ENCODE results near the gene CCDC141. TPM values are rescaled to one million over a fixed set of nuclear protein-coding genes. Genes with fewer than 3 reads are reported as not detected.

The CCDC141 gene
- polyA plus RNA-seq, 1 donor from 2014 or later, result 0.27 TPM

DNA sequence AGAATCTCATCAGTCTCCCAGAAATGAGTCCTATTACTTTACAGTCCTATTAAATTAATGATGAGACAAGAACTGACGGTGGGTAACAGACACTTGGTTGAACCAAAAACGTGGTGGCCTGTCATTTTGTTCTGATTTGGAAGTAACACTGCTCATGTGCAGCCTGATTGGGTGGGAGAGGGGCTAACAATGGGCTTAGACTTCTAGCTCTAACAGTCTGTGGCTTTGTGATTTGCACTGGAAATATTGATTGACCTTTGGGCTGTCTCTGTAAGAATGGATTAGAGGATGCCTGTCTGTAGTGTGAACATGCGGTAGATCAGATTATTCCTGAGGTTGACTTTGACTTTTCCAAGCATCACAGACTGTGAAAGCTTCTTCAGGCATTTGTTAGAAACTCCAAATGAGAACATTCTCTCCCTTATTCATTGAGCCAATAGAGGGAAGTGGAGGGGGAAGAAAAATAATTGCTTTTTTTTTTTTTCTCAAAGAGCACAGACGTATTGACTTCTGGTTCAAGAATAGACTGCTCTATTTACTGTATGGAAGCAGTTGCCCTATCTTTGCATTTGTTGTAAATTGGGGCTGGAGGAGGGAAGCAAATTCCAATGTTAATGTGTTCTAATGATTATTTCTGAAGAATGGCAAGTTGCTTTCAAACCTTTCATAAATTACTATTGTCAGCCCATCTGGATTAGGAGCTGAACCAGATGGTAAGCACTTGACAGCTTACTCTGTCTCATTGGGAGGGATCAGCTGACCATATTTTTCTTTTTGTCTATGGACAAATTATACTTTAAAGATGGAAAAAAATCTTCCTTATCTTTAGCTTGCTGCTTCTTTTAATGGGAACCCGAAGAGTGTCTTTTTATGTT lies 156.9 kb downstream of the CCDC141 start:
- H3K4me3 ChIP-seq (ENCODE audit: low read length), result no peak overlapping the region
- H3K27ac ChIP-seq (ENCODE audit: low read length), result no peak overlapping the region
- no peak overlapping the region for H3K9ac ChIP-seq (ENCODE audit: low read length)
- H2AFZ ChIP-seq (ENCODE audit: low read depth, low read length), result no peak overlapping the region
- H4K20me1 ChIP-seq (ENCODE audit: insufficient read depth), result no peaks in the 10 kb centered on the region
- no peaks in the 10 kb centered on the region for H3K9me3 ChIP-seq (ENCODE audit: low read length)
- H3K27me3 ChIP-seq (ENCODE audit: insufficient read depth, low read depth, low read length), result no peaks in the 10 kb centered on the region
- TF ChIP-seq EZH2 (IDR thresholded peaks at IDR 0.05; ENCODE audit: borderline replicate concordance, insufficient read depth, low read length, poor library complexity, severe bottlenecking) (no peak), CTCF (IDR thresholded peaks at IDR 0.05; ENCODE audit: poor library complexity, severe bottlenecking) (no peak), MXI1 (conservative IDR thresholded peaks at IDR 0.05; ENCODE audit: poor library complexity, severe bottlenecking) (no peak), SMC3 (conservative IDR thresholded peaks at IDR 0.05; ENCODE audit: poor library complexity) (no peak), TAF1 (IDR thresholded peaks at IDR 0.05; ENCODE audit: low read depth) (no peak), REST (IDR thresholded peaks at IDR 0.05; ENCODE audit: borderline replicate concordance) (no peak), EP300 (conservative IDR thresholded peaks at IDR 0.05; ENCODE audit: poor library complexity, severe bottlenecking) (no peak), RAD21 (conservative IDR thresholded peaks at IDR 0.05) (no peak), POLR2AphosphoS5 (IDR thresholded peaks at IDR 0.05) (no peak)
- no peaks in the 10 kb centered on the region for H3F3A ChIP-seq (ENCODE audit: insufficient read depth, low read length, poor library complexity, severe bottlenecking)
- no peaks in the 10 kb centered on the region for H3K9me2 ChIP-seq (ENCODE audit: insufficient read depth, low read length)
- no peaks in the 10 kb centered on the region for H3K79me2 ChIP-seq (replicated peaks; ENCODE audit: insufficient read depth, low read length)
- no peak overlapping the region for H3K4me2 ChIP-seq (ENCODE audit: low read length)
- no peaks in the 10 kb centered on the region for H3K36me3 ChIP-seq (ENCODE audit: insufficient read depth, low read length)

DNA sequence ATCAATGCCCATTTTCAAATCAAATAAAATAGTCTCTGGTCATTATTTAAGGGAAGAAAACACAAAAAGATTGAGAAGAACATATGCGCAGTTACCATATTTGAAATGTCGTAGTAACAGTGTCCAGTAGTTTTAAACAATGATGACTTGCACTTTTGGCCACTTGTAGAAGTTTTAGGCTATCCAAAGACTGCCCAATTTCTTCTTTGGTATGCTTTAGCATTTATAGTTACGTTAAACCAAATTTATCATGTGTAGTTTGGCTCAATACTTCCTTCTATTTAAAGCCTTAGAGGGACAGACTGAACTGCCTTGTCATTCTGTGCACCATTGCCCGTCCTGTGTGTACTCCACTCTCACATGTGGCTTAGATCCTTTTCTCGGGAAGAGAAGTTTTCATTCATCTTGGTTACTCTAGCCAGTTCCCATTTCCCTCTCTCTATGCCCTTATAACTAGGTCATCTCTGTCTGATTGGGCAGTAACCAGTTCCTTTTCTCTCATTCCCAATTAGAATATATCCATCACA lies 157.9 kb downstream of the CCDC141 start:
- H3K9me3 ChIP-seq (ENCODE audit: low read length), result no peaks in the 10 kb centered on the region
- no peak overlapping the region for H3K27ac ChIP-seq (ENCODE audit: low read length)
- H3K27me3 ChIP-seq (ENCODE audit: insufficient read depth, low read depth, low read length), result no peaks in the 10 kb centered on the region
- TF ChIP-seq EZH2 (IDR thresholded peaks at IDR 0.05; ENCODE audit: borderline replicate concordance, insufficient read depth, low read length, poor library complexity, severe bottlenecking), result no peak
- H3K79me2 ChIP-seq (replicated peaks; ENCODE audit: insufficient read depth, low read length), result no peaks in the 10 kb centered on the region
- H4K20me1 ChIP-seq (ENCODE audit: insufficient read depth), result no peaks in the 10 kb centered on the region
- no peaks in the 10 kb centered on the region for H3K36me3 ChIP-seq (ENCODE audit: insufficient read depth, low read length)
- H3K9me2 ChIP-seq (ENCODE audit: insufficient read depth, low read length), result no peaks in the 10 kb centered on the region
- no peak overlapping the region for H3K9ac ChIP-seq (ENCODE audit: low read length)
- no peak overlapping the region for H3K4me2 ChIP-seq (ENCODE audit: low read length)
- no peak overlapping the region for H2AFZ ChIP-seq (ENCODE audit: low read depth, low read length)
- no peak overlapping the region for H3K4me3 ChIP-seq (ENCODE audit: low read length)
- no peaks in the 10 kb centered on the region for H3F3A ChIP-seq (ENCODE audit: insufficient read depth, low read length, poor library complexity, severe bottlenecking)

Measured in neural cell (in vitro differentiated cells).